Measurements from ENCODE around the gene ARPC1A. TPM values are rescaled to one million over a fixed set of nuclear protein-coding genes. Genes with fewer than 3 reads are reported as not detected.

The ARPC1A gene
- total and polyA plus RNA-seq, 2 donors from 2014 or later (not counting 2 experiments from before 2014, with no cell fraction given): 201 to 216 TPM

Other genes with a start within 250 kb of the ARPC1A start
- gene SMURF1, start 181.8 kb upstream of the ARPC1A start, total RNA-seq: 23.8 and 32.1 TPM in 2 replicates
- gene SMURF1, start 181.8 kb upstream of the ARPC1A start, polyA plus RNA-seq: 7.8 and 9.3 TPM in 2 replicates
- gene KPNA7, start 117.8 kb upstream of the ARPC1A start, total RNA-seq: 0.20 TPM in 1 of 2 replicates, not detected in the other
- 0.06 and 0.16 TPM in 2 replicates for gene KPNA7, start 117.8 kb upstream of the ARPC1A start, polyA plus RNA-seq
- 1.3 and 2.6 TPM in 2 replicates for gene MYH16, start 53.1 kb upstream of the ARPC1A start, total RNA-seq
- 1.1 and 2.3 TPM in 2 replicates for gene MYH16, start 53.1 kb upstream of the ARPC1A start, polyA plus RNA-seq
- gene ARPC1B, start 48.8 kb downstream of the ARPC1A start, total RNA-seq: 408 and 428 TPM in 2 replicates
- 430 and 517 TPM in 2 replicates for gene ARPC1B, start 48.8 kb downstream of the ARPC1A start, polyA plus RNA-seq
- gene PDAP1, start 82.7 kb downstream of the ARPC1A start, total RNA-seq: 126 and 147 TPM in 2 replicates
- gene PDAP1, start 82.7 kb downstream of the ARPC1A start, polyA plus RNA-seq: 288 and 315 TPM in 2 replicates
- 111 and 122 TPM in 2 replicates for gene BUD31, start 83.1 kb downstream of the ARPC1A start, total RNA-seq
- gene BUD31, start 83.1 kb downstream of the ARPC1A start, polyA plus RNA-seq: 140 and 156 TPM in 2 replicates
- 5.1 and 5.3 TPM in 2 replicates for gene PTCD1, start 112.9 kb downstream of the ARPC1A start, total RNA-seq
- gene PTCD1, start 112.9 kb downstream of the ARPC1A start, polyA plus RNA-seq: 3.1 and 3.3 TPM in 2 replicates
- 37.1 and 38.1 TPM in 2 replicates for gene CPSF4, start 113.0 kb downstream of the ARPC1A start, total RNA-seq
- 39.7 and 41.8 TPM in 2 replicates for gene CPSF4, start 113.0 kb downstream of the ARPC1A start, polyA plus RNA-seq
- 574 and 629 TPM in 2 replicates for gene ATP5MF, start 140.3 kb downstream of the ARPC1A start, total RNA-seq
- 1,137 and 1,181 TPM in 2 replicates for gene ATP5MF, start 140.3 kb downstream of the ARPC1A start, polyA plus RNA-seq
- gene ZNF789, start 147.0 kb downstream of the ARPC1A start, total RNA-seq: 4.2 and 6.1 TPM in 2 replicates
- gene ZNF789, start 147.0 kb downstream of the ARPC1A start, polyA plus RNA-seq: 2.4 and 2.8 TPM in 2 replicates
- 14.7 and 15.4 TPM in 2 replicates for gene ZNF394, start 174.4 kb downstream of the ARPC1A start, total RNA-seq
- gene ZNF394, start 174.4 kb downstream of the ARPC1A start, polyA plus RNA-seq: 10.6 and 10.7 TPM in 2 replicates
- gene ZKSCAN5, start 178.8 kb downstream of the ARPC1A start, total RNA-seq: 10.7 and 11.1 TPM in 2 replicates
- 4.3 and 4.4 TPM in 2 replicates for gene ZKSCAN5, start 178.8 kb downstream of the ARPC1A start, polyA plus RNA-seq
- gene FAM200A, start 226.2 kb downstream of the ARPC1A start, total RNA-seq: 5.6 and 5.8 TPM in 2 replicates
- 3.2 and 3.6 TPM in 2 replicates for gene FAM200A, start 226.2 kb downstream of the ARPC1A start, polyA plus RNA-seq
- gene ZNF655, start 232.7 kb downstream of the ARPC1A start, total RNA-seq: 55.1 and 55.8 TPM in 2 replicates
- 31.5 and 35.0 TPM in 2 replicates for gene ZNF655, start 232.7 kb downstream of the ARPC1A start, polyA plus RNA-seq

Data from foreskin keratinocyte (primary cell).